Glutamatergic neuron (in vitro differentiated cells): Measurements from ENCODE around the gene TMEM108. TPM values are rescaled to one million over a fixed set of nuclear protein-coding genes. Genes with fewer than 3 reads are reported as not detected.
"Not testable (repeated sequence)": the region's sequence is repeated elsewhere in the genome, so short reads cannot be mapped to it uniquely, and the experiment has no call there.

Experiments used
- DNase-seq: peaks from one replicate; pipeline ENCODE4 v3.0.0; 2022
- H3K27ac Mint-ChIP-seq: one replicate; pipeline ENCODE4 v1.8.0; 2020; ENCODE audit warnings: mild to moderate bottlenecking, mixed read lengths, inconsistent platforms; ENCODE audit not compliant: unreplicated experiment
- H3K27me3 Mint-ChIP-seq: one replicate; pipeline ENCODE4 v1.8.0; 2020; ENCODE audit warnings: mild to moderate bottlenecking, moderate library complexity, mixed read lengths, inconsistent platforms; ENCODE audit not compliant: unreplicated experiment
- H3K36me3 Mint-ChIP-seq: one replicate; pipeline ENCODE4 v1.8.0; 2020; ENCODE audit warnings: mild to moderate bottlenecking, mixed read lengths, inconsistent platforms; ENCODE audit not compliant: unreplicated experiment
- H3K4me1 Mint-ChIP-seq: one replicate; pipeline ENCODE4 v1.8.0; 2020; ENCODE audit warnings: mild to moderate bottlenecking, low read depth, mixed read lengths, inconsistent platforms; ENCODE audit not compliant: unreplicated experiment
- H3K4me3 Mint-ChIP-seq: one replicate; pipeline ENCODE4 v1.8.0; 2020; ENCODE audit warnings: mild to moderate bottlenecking, mixed read lengths, inconsistent platforms; ENCODE audit not compliant: unreplicated experiment
- H3K9me3 Mint-ChIP-seq: one replicate; pipeline ENCODE4 v1.8.0; 2020; ENCODE audit warnings: mild to moderate bottlenecking, moderate library complexity, mixed read lengths, inconsistent platforms; ENCODE audit not compliant: unreplicated experiment
- long read RNA-seq: library from polyadenylated mRNA; unstranded; transcript quantifications from one replicate; pipeline ENCODE4 v2.0.0, GENCODE V29; 2020; ENCODE audit not compliant: unreplicated experiment
- total RNA-seq: library from RNA; stranded (reverse); fragmentation: NEBNext Ultra II Directional; extraction: Animal tissue kit (Norgen Biotek cat#: 25700); gene quantifications from one replicate; pipeline ENCODE4 v1.2.1, GENCODE V29; 2021; ENCODE audit not compliant: unreplicated experiment
- TF ChIP-seq, protein P1 (sequence below): fragments of 200-600 bp; sonication (generic); IDR thresholded peaks from one replicate; pipeline ENCODE4 v1.5.0; 2021; ENCODE audit not compliant: partially characterized antibody, unreplicated experiment

TMEM108 gene
- total RNA-seq = 9.0 TPM
- long read RNA-seq, partial matches to known transcripts = 0 of 1 reads
- long read RNA-seq, other reads (novel, unspliced or antisense) = 1 of 1 reads

DNA sequence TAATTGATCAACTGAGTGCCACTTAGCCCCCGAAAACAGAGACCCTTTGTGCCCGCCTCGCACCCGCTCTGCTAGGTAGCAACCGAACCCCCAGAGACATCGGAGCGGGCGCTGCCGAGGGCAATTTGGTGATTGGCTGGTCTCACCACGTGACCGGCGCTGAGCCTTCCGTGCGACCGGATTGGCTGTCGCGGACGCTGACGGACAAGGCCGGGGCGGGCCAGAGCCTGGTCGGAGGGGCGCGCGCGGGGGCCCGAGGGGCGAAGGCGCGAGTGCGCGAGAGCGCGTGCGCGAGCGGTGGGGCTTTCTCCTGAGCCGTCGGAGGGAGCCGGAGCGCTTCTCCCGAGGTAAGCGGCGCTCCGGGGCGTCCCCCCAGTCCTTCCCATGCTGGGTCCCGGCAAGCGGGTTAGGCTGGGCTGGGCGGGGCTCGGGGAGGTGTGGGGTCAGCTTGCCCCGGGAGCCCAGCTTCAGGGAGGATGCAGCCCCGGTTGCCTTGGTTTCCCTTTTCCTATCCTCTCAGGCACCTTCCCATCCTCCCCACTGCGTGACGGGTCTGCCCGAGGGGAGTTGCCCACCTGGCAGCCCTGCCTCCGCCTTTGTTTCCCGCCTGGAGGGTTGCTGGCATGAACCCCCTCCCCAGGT is at the start of gene TMEM108:
TSS of gene TMEM108 (plus strand) at position 303 of the 642 bp plus-strand sequence.
- peak within 1 kb of the TSS; percentile 90 for H3K4me3 Mint-ChIP-seq
- no peaks in the 10 kb centered on the region for H3K36me3 Mint-ChIP-seq
- H3K27me3 Mint-ChIP-seq = no peaks in the 10 kb centered on the region
- H3K4me1 Mint-ChIP-seq = peaks cover 9% of the 10 kb centered on the region
- TF ChIP-seq, protein P1, sequence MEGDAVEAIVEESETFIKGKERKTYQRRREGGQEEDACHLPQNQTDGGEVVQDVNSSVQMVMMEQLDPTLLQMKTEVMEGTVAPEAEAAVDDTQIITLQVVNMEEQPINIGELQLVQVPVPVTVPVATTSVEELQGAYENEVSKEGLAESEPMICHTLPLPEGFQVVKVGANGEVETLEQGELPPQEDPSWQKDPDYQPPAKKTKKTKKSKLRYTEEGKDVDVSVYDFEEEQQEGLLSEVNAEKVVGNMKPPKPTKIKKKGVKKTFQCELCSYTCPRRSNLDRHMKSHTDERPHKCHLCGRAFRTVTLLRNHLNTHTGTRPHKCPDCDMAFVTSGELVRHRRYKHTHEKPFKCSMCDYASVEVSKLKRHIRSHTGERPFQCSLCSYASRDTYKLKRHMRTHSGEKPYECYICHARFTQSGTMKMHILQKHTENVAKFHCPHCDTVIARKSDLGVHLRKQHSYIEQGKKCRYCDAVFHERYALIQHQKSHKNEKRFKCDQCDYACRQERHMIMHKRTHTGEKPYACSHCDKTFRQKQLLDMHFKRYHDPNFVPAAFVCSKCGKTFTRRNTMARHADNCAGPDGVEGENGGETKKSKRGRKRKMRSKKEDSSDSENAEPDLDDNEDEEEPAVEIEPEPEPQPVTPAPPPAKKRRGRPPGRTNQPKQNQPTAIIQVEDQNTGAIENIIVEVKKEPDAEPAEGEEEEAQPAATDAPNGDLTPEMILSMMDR = no peak
- peaks cover 3% of the 10 kb centered on the region for H3K9me3 Mint-ChIP-seq
- DNase-seq = peak; percentile 97
- H3K27ac Mint-ChIP-seq = peak within 1 kb of the TSS; percentile 9

DNA sequence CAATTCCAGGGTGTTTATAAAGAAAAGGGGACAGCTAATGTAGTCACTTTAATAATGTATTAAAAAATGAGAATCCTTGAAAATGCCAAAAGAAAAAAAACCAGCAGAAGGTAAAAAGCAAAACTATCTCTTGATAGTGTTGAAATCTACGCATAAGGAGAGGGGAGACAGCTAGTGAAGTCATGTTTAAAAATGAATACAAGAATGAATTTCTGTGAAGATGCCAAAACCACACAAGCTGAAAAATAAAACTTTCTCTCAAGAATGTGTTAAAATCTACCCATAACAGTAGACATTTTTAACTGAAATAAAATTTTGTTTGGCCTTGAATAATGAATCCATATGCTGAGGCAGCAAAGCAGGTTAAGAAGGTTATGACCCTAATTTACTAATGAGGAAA is 42.2 kb upstream of the TMEM108 start:
- H3K9me3 Mint-ChIP-seq = peaks cover 1% of the 10 kb centered on the region
- DNase-seq = no peak
- no peaks in the 10 kb centered on the region for H3K4me1 Mint-ChIP-seq
- TF ChIP-seq, protein P1 = no peak
- H3K36me3 Mint-ChIP-seq = no peaks in the 10 kb centered on the region
- H3K27me3 Mint-ChIP-seq = no peaks in the 10 kb centered on the region
- no peak overlapping the region for H3K4me3 Mint-ChIP-seq
- no peak overlapping the region for H3K27ac Mint-ChIP-seq

DNA sequence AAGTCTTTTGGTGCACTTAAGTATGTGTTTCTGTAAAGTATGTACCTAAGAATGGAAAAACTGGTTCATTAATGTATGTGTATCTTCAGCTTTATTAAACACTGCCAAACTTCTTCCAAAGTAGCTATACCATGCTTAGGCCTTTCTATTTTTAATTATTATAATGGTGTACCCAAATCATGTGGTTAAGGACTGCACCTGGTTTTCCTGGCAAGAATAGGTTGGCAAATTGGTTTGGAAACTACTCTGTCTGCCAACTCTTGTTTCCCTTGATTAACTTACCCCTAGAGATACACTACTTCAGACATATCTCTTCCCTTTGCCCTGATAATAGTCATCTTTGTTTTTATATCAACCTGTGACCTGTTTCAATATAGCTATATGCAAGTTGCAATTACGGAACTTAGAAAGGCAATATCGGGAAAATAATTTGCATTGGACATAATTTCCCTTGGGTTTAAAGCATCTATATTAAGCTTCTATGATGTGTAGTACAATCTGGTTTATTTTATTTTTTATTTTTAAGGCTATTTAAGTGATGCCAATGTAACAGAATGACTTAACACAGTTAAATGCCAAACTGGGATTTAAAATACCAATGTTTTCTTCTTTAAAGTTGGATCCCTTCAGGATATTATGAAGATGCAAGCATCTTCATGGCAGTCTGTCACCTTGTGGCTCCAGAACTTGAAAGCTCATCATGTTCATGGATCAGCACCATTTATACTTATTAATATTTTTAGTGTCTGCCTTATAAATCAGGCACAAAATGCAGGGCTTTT is 40.6 kb upstream of the TMEM108 start:
- Mint-ChIP-seq H3K9me3 (peaks cover 1% of the 10 kb centered on the region), H3K27me3 (no peaks in the 10 kb centered on the region), H3K36me3 (no peaks in the 10 kb centered on the region), H3K27ac (no peak overlapping the region), H3K4me3 (no peak overlapping the region), H3K4me1 (no peaks in the 10 kb centered on the region)
- no peak for DNase-seq
- TF ChIP-seq, protein P1 = no peak

DNA sequence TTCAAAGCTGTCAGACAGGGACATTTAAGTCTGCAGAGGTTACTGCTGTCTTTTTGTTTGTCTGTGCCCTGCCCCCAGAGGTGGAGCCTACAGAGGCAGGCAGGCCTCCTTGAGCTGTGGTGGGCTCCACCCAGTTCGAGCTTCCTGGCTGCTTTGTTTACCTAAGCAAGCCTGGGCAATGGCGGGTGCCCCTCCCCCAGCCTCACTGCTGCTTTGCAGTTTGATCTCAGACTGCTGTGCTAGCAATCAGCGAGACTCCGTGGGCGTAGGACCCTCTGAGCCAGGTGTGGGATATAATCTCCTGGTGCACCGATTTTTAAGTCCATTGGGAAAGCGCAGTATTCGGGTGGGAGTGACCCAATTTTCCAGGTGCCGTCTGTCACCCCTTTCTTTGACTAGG is 33.2 kb upstream of the TMEM108 start:
- not testable (repeated sequence) for H3K4me3 Mint-ChIP-seq, H3K9me3 Mint-ChIP-seq, H3K4me1 Mint-ChIP-seq, H3K27ac Mint-ChIP-seq, H3K36me3 Mint-ChIP-seq, H3K27me3 Mint-ChIP-seq, DNase-seq

DNA sequence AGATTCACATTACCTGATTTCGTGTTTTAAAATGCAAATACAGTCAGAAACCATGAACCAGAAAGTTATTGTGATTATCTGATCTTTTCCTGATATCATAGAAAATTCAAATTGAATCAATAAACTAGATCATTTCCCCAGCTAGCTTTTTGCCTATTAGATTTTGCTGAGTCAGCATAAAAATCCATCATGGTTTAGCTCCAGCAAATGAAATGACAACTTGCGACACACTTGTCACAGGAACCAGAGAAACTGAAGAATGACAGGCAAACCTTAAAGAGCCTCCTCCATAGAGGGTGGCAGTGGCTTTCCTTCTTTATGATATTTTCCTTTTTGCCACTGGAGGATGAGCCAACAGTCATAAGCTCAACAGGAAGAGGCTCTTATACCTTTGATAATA is 30.6 kb upstream of the TMEM108 start:
- Mint-ChIP-seq H3K27me3 (no peaks in the 10 kb centered on the region), H3K9me3 (peaks cover 4% of the 10 kb centered on the region), H3K27ac (no peak overlapping the region), H3K36me3 (peaks cover 12% of the 10 kb centered on the region), H3K4me3 (no peak overlapping the region), H3K4me1 (no peaks in the 10 kb centered on the region)
- no peak for DNase-seq
- TF ChIP-seq, protein P1 = no peak
